IMR-90 (cell line): Measurements from ENCODE around the gene LRRFIP1. TPM values are rescaled to one million over a fixed set of nuclear protein-coding genes. Genes with fewer than 3 reads are reported as not detected.

Source experiments
- ATAC-seq: fragments of 200-7000 bp; cut with Tn5 transposase; 2 replicates; pipeline ENCODE4 v1.9.1; 2020; ENCODE audit warnings: low read depth, mild to moderate bottlenecking, moderate library complexity
- BruUV-seq: library from RNA; stranded (reverse); fragments of 400-500 nt; replicated peaks from 2 replicates; lab custom pipeline; 2021; lab: Mats Ljungman, UMichigan
- CTCF ChIA-PET: fragments of 300-600 bp; formaldehyde crosslinking; extraction: SDS; loops from one replicate; lab custom pipeline; 2021; ENCODE audit warnings: antibody characterized with exemption; lab: Yijun Ruan, JAX
- POLR2A ChIA-PET: fragments of 300-600 bp; sonication (Branson Sonifier 250); formaldehyde crosslinking; loops from one replicate; lab custom pipeline; 2022; ENCODE audit warnings: antibody characterized with exemption; ENCODE audit not compliant: unreplicated experiment; lab: Charles Lee
- DNase-seq: peaks from one replicate; pipeline ENCODE4 v3.0.0; 2013
- H2AFZ ChIP-seq: replicated peaks from 2 replicates; pipeline ENCODE3; 2013; ENCODE audit warnings: low read length, mild to moderate bottlenecking; ENCODE audit not compliant: poor library complexity
- H2AK5ac ChIP-seq: 2 replicates; pipeline ENCODE4 v1.6.1; 2013; ENCODE audit warnings: low read depth, low read length, inconsistent platforms
- H2AK9ac ChIP-seq: replicated peaks from 2 replicates; pipeline ENCODE3; 2013; ENCODE audit warnings: mild to moderate bottlenecking, low read depth, low read length, moderate library complexity; ENCODE audit not compliant: poor library complexity
- H2BK120ac ChIP-seq: 2 replicates; pipeline ENCODE4 v1.6.1; 2013; ENCODE audit warnings: low read depth, low read length, inconsistent platforms
- H2BK15ac ChIP-seq: 3 replicates; pipeline ENCODE4 v1.6.1; 2013; ENCODE audit warnings: low read depth, low read length, inconsistent platforms
- H2BK20ac ChIP-seq: 2 replicates; pipeline ENCODE4 v1.6.1; 2013; ENCODE audit warnings: low read depth, mild to moderate bottlenecking, inconsistent platforms, low read length, moderate library complexity
- H2BK5ac ChIP-seq: 2 replicates; pipeline ENCODE4 v1.6.1; 2013; ENCODE audit warnings: mild to moderate bottlenecking, low read depth, low read length, inconsistent platforms; ENCODE audit not compliant: poor library complexity, severe bottlenecking
- H3K14ac ChIP-seq: replicated peaks from 2 replicates; pipeline ENCODE4 v1.6.1; 2013; ENCODE audit warnings: low read depth, low read length, inconsistent platforms
- H3K18ac ChIP-seq: 2 replicates; pipeline ENCODE4 v1.6.1; 2013; ENCODE audit warnings: low read depth, low read length, control low read depth
- H3K23ac ChIP-seq: 2 replicates; pipeline ENCODE4 v1.6.1; 2013; ENCODE audit warnings: low read depth, low read length, inconsistent platforms
- H3K27ac ChIP-seq: 2 replicates; pipeline ENCODE4 v1.5.1; 2013; ENCODE audit warnings: mild to moderate bottlenecking, control low read depth, low read length; ENCODE audit not compliant: insufficient read depth
- H3K27me3 ChIP-seq: 2 replicates; pipeline ENCODE4 v1.6.1; 2013; ENCODE audit warnings: low read length; ENCODE audit not compliant: control insufficient read depth, insufficient read depth
- H3K36me3 ChIP-seq: 2 replicates; pipeline ENCODE4 v1.6.1; 2013; ENCODE audit warnings: low read length, mixed read lengths; ENCODE audit not compliant: control insufficient read depth, insufficient read depth
- H3K4ac ChIP-seq: 2 replicates; pipeline ENCODE4 v1.6.1; 2013; ENCODE audit warnings: low read depth, low read length, inconsistent platforms
- H3K4me1 ChIP-seq: 2 replicates; pipeline ENCODE4 v1.6.1; 2013; ENCODE audit warnings: low read length, mixed read lengths; ENCODE audit not compliant: control insufficient read depth, insufficient read depth
- H3K4me2 ChIP-seq: 2 replicates; pipeline ENCODE4 v1.6.1; 2013; ENCODE audit warnings: low read depth, mild to moderate bottlenecking, control low read depth, low read length, moderate library complexity
- H3K4me3 ChIP-seq: 2 replicates; pipeline ENCODE4 v1.5.1; 2013; ENCODE audit warnings: low read depth, mild to moderate bottlenecking, control low read depth, low read length, moderate library complexity; ENCODE audit not compliant: insufficient read depth
- H3K56ac ChIP-seq: 2 replicates; pipeline ENCODE4 v1.6.1; 2013; ENCODE audit warnings: low read length, inconsistent platforms; ENCODE audit not compliant: insufficient read depth; ENCODE audit errors: extremely low read depth
- H3K79me1 ChIP-seq, 2 experiments: 2 replicates each; pipeline ENCODE4 v1.6.1; 2013; ENCODE audit warnings: low read length in 2 of 2, inconsistent platforms in 1 of 2, low read depth in 1 of 2
- H3K9ac ChIP-seq: 2 replicates; pipeline ENCODE4 v1.6.1; 2013; ENCODE audit warnings: low read depth, low read length, control low read depth
- H3K9me1 ChIP-seq: 2 replicates; pipeline ENCODE4 v1.6.1; 2013; ENCODE audit warnings: low read length, inconsistent platforms; ENCODE audit not compliant: insufficient read depth
- H3K9me3 ChIP-seq: 2 replicates; pipeline ENCODE4 v1.6.1; 2013; ENCODE audit warnings: low read length; ENCODE audit not compliant: control insufficient read depth, insufficient read depth
- H4K20me1 ChIP-seq: 2 replicates; pipeline ENCODE4 v1.6.1; 2013; ENCODE audit warnings: low read length, inconsistent platforms; ENCODE audit not compliant: insufficient read depth
- H4K5ac ChIP-seq: 2 replicates; pipeline ENCODE4 v1.6.1; 2013; ENCODE audit warnings: mild to moderate bottlenecking, low read depth, low read length, control low read depth
- H4K8ac ChIP-seq, 2 experiments: 2 replicates each; pipeline ENCODE4 v1.6.1; 2013; ENCODE audit warnings: low read depth in 2 of 2, low read length in 2 of 2, control low read depth in 1 of 2, inconsistent platforms in 1 of 2
- H4K91ac ChIP-seq: 2 replicates; pipeline ENCODE4 v1.6.1; 2013; ENCODE audit warnings: low read depth, low read length, inconsistent platforms; ENCODE audit not compliant: insufficient read depth
- BHLHE40 ChIP-seq: fragments of 150-350 bp; IDR thresholded peaks from 2 replicates; pipeline ENCODE4 v1.6.1; 2016; ENCODE audit warnings: mild to moderate bottlenecking, low read depth, low read length
- CEBPB ChIP-seq: IDR thresholded peaks from 2 replicates; pipeline ENCODE4 v1.6.1; 2012; ENCODE audit warnings: low read depth, low read length, improper control_type of control experiment
- CHD1 ChIP-seq: IDR thresholded peaks from 2 replicates; pipeline ENCODE4 v1.6.1; 2012; ENCODE audit warnings: low read depth, low read length, improper control_type of control experiment
- CTCF ChIP-seq: conservative IDR thresholded peaks from 2 replicates; pipeline ENCODE4 v1.5.1; 2012; ENCODE audit warnings: mild to moderate bottlenecking, low read depth, low read length, improper control_type of control experiment
- FOS ChIP-seq: fragments of 150-350 bp; IDR thresholded peaks from 2 replicates; pipeline ENCODE4 v1.6.1; 2016; ENCODE audit warnings: low read depth, low read length
- MAFK ChIP-seq: IDR thresholded peaks from 2 replicates; pipeline ENCODE4 v1.6.1; 2012; ENCODE audit warnings: low read depth, low read length, improper control_type of control experiment
- MAZ ChIP-seq: IDR thresholded peaks from 2 replicates; pipeline ENCODE4 v1.6.1; 2012; ENCODE audit warnings: low read depth, mild to moderate bottlenecking, low read length, improper control_type of control experiment, moderate library complexity, borderline replicate concordance
- MXI1 ChIP-seq: IDR thresholded peaks from 2 replicates; pipeline ENCODE4 v1.6.1; 2012; ENCODE audit warnings: low read depth, mild to moderate bottlenecking, low read length, moderate library complexity, borderline replicate concordance
- NFE2L2 ChIP-seq: fragments of 150-350 bp; IDR thresholded peaks from 2 replicates; pipeline ENCODE4 v1.6.1; 2016; ENCODE audit warnings: low read depth, mild to moderate bottlenecking, low read length
- POLR2A ChIP-seq: IDR thresholded peaks from 2 replicates; pipeline ENCODE4 v1.6.1; 2012; ENCODE audit warnings: mild to moderate bottlenecking, low read depth, low read length
- RAD21 ChIP-seq: IDR thresholded peaks from 2 replicates; pipeline ENCODE4 v1.6.1; 2012; ENCODE audit warnings: low read length, improper control_type of control experiment
- RCOR1 ChIP-seq: IDR thresholded peaks from 2 replicates; pipeline ENCODE4 v1.6.1; 2012; ENCODE audit warnings: mild to moderate bottlenecking, low read length, improper control_type of control experiment; ENCODE audit not compliant: insufficient replicate concordance
- RFX5 ChIP-seq: IDR thresholded peaks from 2 replicates; pipeline ENCODE4 v1.8.0; 2012; ENCODE audit warnings: low read depth, mild to moderate bottlenecking, low read length, moderate library complexity
- SMC3 ChIP-seq: fragments of 150-350 bp; IDR thresholded peaks from 2 replicates; pipeline ENCODE4 v1.6.1; 2016; ENCODE audit warnings: low read depth, mild to moderate bottlenecking, antibody characterized with exemption, low read length, moderate library complexity
- USF2 ChIP-seq: fragments of 150-350 bp; IDR thresholded peaks from 2 replicates; pipeline ENCODE4 v1.6.1; 2017; ENCODE audit warnings: mild to moderate bottlenecking, antibody characterized with exemption, low read length, low read depth
- WGBS, 2 experiments: methylation state at CpG; one replicate each; pipeline versions ENCODE4 v1.1.5 to v1.1.7; 2013; ENCODE audit warnings: missing lambda C conversion rate in 2 of 2; ENCODE audit not compliant: insufficient read length in 1 of 2; ENCODE audit errors: extremely low coverage in 2 of 2; 5-methylcytosine and 5-hydroxymethylcytosine counted together
- dilution Hi-C: fragments of 300-500 bp; cut with HindIII; formaldehyde crosslinking; loops from one replicate; pipeline ENCODE4 v1.14.3; 2018; ENCODE audit warnings: low sequenced_read_pairs; ENCODE audit not compliant: unreplicated experiment
- in situ Hi-C: fragments of 300-500 bp; cut with MboI; formaldehyde crosslinking; loops from 3 replicates; pipeline ENCODE4 v1.14.3; 2019; ENCODE audit warnings: low sequenced_read_pairs, inconsistent platforms, mixed read lengths
- intact Hi-C: fragments of 100-400 bp; cut with micrococcal nuclease; formaldehyde crosslinking; loops from 2 replicates; pipeline ENCODE4 v1.10.0; 2022
- polyA plus RNA-seq, 3 experiments: library from polyadenylated mRNA; depleted of rRNA; stranded (reverse); fragments of >200 nt; gene quantifications; 2 replicates each; pipeline ENCODE4 v1.2.3, GENCODE V29; 2012; ENCODE audit warnings: low replicate concordance in 1 of 3
- total RNA-seq: library from RNA; depleted of rRNA; stranded (reverse); fragments of >200 nt; gene quantifications from 2 replicates; pipeline ENCODE4 v1.2.3, GENCODE V29; 2012
- TF ChIP-seq, protein P1 (sequence below): fragments of 150-350 bp; IDR thresholded peaks from 2 replicates; pipeline ENCODE4 v1.6.1; 2016; ENCODE audit warnings: low read depth, mild to moderate bottlenecking, low read length, moderate library complexity, borderline replicate concordance

LRRFIP1 gene
- total and polyA plus RNA-seq, 2 of the 4 experiments (the other 2 are of a cell fraction): 52.2 to 54.4 TPM

- H2BK5ac ChIP-seq: no peak overlapping the region
- peaks cover 16% of the 10 kb centered on the region for H3K4me1 ChIP-seq
- no peak overlapping the region for H2AFZ ChIP-seq
- WGBS, 2 experiments: 84% methylated on average over 3 of the region's 6 CpGs; no CpG with 5 or more reads in 1 of the 2 experiments
- no peak overlapping the region for H3K18ac ChIP-seq
- no peak overlapping the region for H2AK5ac ChIP-seq
- H4K20me1 ChIP-seq: peaks cover 84% of the 10 kb centered on the region
- CTCF ChIA-PET: interaction anchor here (0.9 kb wide), 1 partner anchor 12 kb away, joined by 3 read pairs; no protein-coding TSS in a partner anchor
- peaks cover 20% of the 10 kb centered on the region for H3K36me3 ChIP-seq
- H2AK9ac ChIP-seq: no peak overlapping the region
- no peak overlapping the region for H2BK120ac ChIP-seq
- no peaks in the 10 kb centered on the region for H3K9me3 ChIP-seq
- BruUV-seq: no TSS peak
- H3K23ac ChIP-seq: no peak overlapping the region
- ATAC-seq: no peak
- TF ChIP-seq RFX5: no peak
- TF ChIP-seq BHLHE40: no peak
- TF ChIP-seq MAFK: no peak
- no peak for TF ChIP-seq MAZ
- no peak for TF ChIP-seq MXI1
- no peak for TF ChIP-seq USF2
- TF ChIP-seq, protein P1, sequence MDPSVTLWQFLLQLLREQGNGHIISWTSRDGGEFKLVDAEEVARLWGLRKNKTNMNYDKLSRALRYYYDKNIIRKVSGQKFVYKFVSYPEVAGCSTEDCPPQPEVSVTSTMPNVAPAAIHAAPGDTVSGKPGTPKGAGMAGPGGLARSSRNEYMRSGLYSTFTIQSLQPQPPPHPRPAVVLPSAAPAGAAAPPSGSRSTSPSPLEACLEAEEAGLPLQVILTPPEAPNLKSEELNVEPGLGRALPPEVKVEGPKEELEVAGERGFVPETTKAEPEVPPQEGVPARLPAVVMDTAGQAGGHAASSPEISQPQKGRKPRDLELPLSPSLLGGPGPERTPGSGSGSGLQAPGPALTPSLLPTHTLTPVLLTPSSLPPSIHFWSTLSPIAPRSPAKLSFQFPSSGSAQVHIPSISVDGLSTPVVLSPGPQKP: no peak
- no peak for TF ChIP-seq CTCF
- no peak for TF ChIP-seq POLR2A
- no peak for TF ChIP-seq SMC3
- no peak for TF ChIP-seq CEBPB
- no peak for TF ChIP-seq FOS
- no peak for TF ChIP-seq CHD1
- TF ChIP-seq RCOR1: no peak
- no peak for TF ChIP-seq RAD21
- TF ChIP-seq NFE2L2: no peak
- H3K27me3 ChIP-seq: no peaks in the 10 kb centered on the region
- no peak overlapping the region for H2BK15ac ChIP-seq
- dilution Hi-C loops (no loop called here), intact Hi-C loops (no loop called here), in situ Hi-C loops (no loop called here)
- no peak overlapping the region for H3K4ac ChIP-seq
- POLR2A ChIA-PET: no interaction called here
- no peak overlapping the region for H3K27ac ChIP-seq
- no peak overlapping the region for H4K91ac ChIP-seq
- no peak overlapping the region for H2BK20ac ChIP-seq
- no peak overlapping the region for H3K56ac ChIP-seq
- DNase-seq: no peak
- no peak overlapping the region for H3K4me2 ChIP-seq
- H3K4me3 ChIP-seq: no peak overlapping the region
- no peak overlapping the region for H4K5ac ChIP-seq
- no peak overlapping the region for H3K14ac ChIP-seq
- peaks cover 11 to 92% of the 10 kb centered on the region in 2 experiments for H3K79me1 ChIP-seq
- peaks cover 18% of the 10 kb centered on the region for H3K9me1 ChIP-seq
- H3K9ac ChIP-seq: no peak overlapping the region
- no peak overlapping the region for H4K8ac ChIP-seq
Observed at GRCh38 chr2:237708961-237709360, 81.6 kb downstream of the LRRFIP1 start.
